RWPE1 (cell line): ENCODE results near the gene SPIRE1.
A peak's percentile ranks its signal among the peaks of the same experiment; 100 is the strongest.

Experiments
- CTCF ChIA-PET: fragments of 350-600 bp; sonication (Branson Sonifier 250); formaldehyde crosslinking; extraction: SDS; loops from one replicate; lab custom pipeline; 2021; lab: Yijun Ruan, JAX
- POLR2A ChIA-PET: fragments of 400-600 bp; formaldehyde crosslinking; extraction: SDS; loops from one replicate; lab custom pipeline; 2020; ENCODE audit warnings: antibody characterized with exemption; ENCODE audit not compliant: low non-redundant PET; lab: Yijun Ruan, JAX
- DNase-seq: peaks from one replicate; pipeline ENCODE4 v3.0.0; 2012; ENCODE audit warnings: low spot score
- H3K27ac ChIP-seq: fragments of 450-650 bp; 2 replicates; pipeline ENCODE4 v1.5.1; 2017
- CTCF ChIP-seq: fragments of 450-650 bp; conservative IDR thresholded peaks from 2 replicates; pipeline ENCODE4 v1.5.1; 2017; ENCODE audit warnings: low read depth, mild to moderate bottlenecking

Gene SPIRE1

DNA sequence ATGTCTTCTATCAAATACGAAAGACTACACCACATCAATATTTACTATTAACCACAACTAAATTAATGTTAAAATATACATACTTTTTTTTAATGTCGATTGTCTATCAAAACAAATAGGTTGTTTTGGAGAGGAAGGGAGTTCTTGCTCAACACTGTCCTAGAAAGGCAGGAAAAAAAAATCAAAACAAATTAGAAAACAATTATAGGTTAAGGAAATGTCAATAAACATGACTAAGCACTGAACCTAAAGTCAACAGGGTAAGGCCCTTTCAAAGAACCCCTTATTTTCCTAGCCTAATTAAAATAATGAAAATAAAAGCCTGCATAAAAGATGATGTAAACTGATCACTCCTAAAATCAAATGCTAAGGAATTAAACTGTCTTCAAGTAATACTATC lies 41.8 kb upstream of the SPIRE1 start:
- POLR2A ChIA-PET, result no interaction called here

GRCh38 chr18:12694032-12694431 lies 36.1 kb upstream of the SPIRE1 start:
- ChIA-PET POLR2A (no interaction called here), CTCF (interaction anchor here (0.6 kb wide), 1 partner anchor 16 kb away, joined by 4 read pairs; no protein-coding TSS in a partner anchor)
- TF ChIP-seq CTCF, result no peak
- H3K27ac ChIP-seq, result no peak overlapping the region
- DNase-seq, result no peak

More for the DNA sequence above, 41.8 kb upstream of the SPIRE1 start:
- H3K27ac ChIP-seq, result no peak overlapping the region
- CTCF ChIA-PET, result interaction anchor here (0.5 to 0.7 kb wide), 2 partner anchors 29 to 86 kb away, joined by 3 to 4 read pairs; no protein-coding TSS in a partner anchor
- DNase-seq, result no peak
- no peak for TF ChIP-seq CTCF

DNA sequence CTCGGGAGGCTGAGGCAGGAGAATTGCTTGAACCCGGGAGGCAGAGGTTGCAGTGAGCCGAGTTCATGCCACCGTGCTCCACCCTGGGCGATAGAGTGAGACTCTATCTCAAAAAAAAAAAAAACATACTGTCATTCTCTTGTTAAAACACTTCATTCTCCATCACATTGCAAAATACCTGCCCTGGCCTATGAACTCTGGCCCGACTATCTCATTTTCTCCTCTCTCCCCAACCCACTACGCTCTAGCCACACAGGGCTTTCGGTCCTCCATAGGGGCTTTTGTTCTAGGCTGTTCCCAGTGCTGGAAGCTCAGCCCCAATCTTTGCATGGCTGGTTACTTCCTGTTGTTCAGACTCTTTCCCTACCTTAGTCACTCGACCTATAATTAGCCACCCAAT lies 34.3 kb upstream of the SPIRE1 start:
- POLR2A ChIA-PET, result interaction anchor here (1.1 kb wide), 1 partner anchor 11 kb away, joined by 5 read pairs; the partner anchor contains the start of gene PSMG2
- CTCF ChIA-PET, result no interaction called here
- no peak for DNase-seq
- TF ChIP-seq CTCF, result no peak
- H3K27ac ChIP-seq, result no peak overlapping the region

DNA sequence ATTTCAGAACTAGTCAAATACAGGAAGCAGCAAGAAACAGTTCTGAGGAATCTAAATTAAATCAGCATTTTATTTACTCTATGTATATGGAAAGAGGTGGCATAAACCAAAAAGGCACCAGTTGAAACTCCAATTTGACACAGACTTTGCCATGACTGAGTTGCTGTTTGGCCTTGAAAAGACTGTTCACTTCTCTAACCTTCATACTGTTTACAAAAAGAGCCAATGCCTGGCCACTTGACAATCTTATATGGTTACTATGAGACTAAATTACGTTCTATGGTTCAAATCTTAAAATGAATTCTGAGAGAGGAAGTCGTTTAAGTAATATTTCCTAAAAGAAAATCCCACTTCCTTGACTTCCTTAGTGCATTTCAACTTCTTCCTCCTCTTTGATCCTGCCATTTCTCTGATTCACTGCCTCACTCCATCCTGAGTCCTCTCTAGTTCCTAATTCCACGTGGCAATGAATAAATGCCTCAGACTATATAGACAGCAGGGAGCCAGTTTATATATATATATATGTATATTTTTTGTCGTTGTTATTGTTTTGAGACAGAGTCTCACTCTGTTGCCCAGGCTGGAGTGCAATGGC lies 31.4 kb upstream of the SPIRE1 start:
- ChIA-PET CTCF (no interaction called here), POLR2A (no interaction called here)

DNA sequence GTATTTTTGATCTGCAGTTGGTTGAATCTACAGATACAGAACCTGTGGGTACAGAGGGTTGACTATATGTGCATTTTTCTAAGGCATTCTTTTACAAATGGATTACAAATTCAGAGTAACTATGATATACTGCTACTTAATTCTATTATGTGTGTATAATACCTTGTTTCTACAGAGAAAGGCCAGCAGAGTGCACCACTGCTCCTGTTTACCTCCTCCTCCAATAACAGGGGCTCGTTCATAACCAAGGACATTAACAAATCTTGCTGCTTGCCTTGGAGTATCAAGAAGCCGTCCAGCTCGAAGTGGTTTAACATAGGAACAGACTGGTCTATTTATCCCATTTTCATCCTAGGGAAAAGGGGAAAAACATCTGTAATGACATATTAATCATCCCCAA lies 28.2 kb upstream of the SPIRE1 start:
- ChIA-PET CTCF (no interaction called here), POLR2A (no interaction called here)
- TF ChIP-seq CTCF, result no peak
- no peak overlapping the region for H3K27ac ChIP-seq
- no peak for DNase-seq

More for the DNA sequence above, 31.4 kb upstream of the SPIRE1 start:
- no peak for TF ChIP-seq CTCF
- DNase-seq, result no peak
- no peak overlapping the region for H3K27ac ChIP-seq

DNA sequence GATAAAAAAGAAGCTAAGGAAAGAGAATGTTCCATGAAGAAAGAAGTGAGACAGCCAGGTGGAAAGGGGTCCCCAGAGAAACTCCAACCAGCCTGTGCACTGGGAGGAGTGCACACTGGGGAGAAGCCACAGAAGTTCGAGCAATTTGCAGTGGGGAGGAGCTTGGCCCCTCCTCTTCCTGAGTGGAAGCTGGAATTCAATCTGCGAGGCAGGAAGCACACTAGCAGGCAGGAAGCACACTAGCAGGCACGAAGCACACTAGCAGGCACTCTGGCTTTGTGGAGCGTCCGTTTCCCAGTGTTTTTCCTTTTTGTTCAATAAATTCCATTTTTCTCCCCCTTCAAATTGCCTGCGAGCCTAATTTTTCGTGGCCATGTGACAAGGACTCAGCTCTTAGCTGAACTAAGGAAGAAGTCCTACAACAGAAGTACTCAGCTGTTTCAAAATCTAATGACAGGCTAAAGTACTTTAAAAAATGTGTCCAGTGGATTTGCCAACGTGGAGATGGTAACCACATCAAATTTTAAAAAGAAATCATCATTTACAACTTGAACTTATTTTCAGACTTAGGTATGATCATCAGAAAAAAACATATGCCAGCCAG lies 21.4 kb upstream of the SPIRE1 start:
- DNase-seq, result no peak
- H3K27ac ChIP-seq, result peak overlapping the region; percentile 50; the same call in 1 of the 2 replicates
- TF ChIP-seq CTCF, result no peak
- POLR2A ChIA-PET, result no interaction called here
- CTCF ChIA-PET, result interaction anchor here (0.6 to 0.9 kb wide), 2 partner anchors 18 to 48 kb away, joined by 3 read pairs; no protein-coding TSS in a partner anchor
